OCI-M1 (cell line): Measurements from ENCODE around the gene RNF224.

Experiments used
- DNase-seq: peaks from one replicate; lab custom pipeline; 2025; lab: John Stamatoyannopoulos, UW

Gene RNF224

DNA sequence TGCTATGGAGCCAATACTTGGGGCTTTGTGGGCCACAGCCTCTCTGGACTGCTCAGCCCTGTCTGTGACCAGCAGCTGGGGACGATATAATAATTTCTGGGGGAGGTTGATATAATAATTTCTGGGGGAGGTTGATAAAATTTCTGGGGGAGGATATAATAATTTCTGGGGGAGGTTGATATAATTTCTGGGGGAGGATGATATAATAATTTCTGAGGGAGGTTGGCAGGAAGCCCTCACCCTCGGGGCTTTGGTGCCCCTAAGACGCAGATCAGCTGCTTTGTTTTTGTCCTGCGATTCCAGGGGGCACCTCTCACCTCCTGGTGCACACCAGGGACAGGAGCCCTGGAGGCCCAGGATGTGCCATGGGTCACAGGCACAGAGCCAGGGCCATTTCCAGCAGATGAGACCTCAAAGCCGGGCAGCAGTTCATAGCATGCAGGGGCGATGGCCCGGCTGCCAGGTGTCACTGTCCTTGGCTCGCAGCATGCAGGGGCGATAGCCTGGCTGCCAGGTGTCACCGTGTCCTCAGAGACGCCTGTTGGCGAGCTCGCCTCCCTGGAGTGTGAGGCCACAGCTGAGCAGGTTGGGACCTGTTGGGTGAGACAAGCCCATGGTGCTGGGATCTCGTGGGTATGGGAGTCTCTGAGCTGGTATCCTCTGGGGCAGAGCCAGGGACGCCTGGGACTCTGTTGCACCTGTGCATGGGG, 46.5 kb downstream of the RNF224 start:
- no peak for DNase-seq

DNA sequence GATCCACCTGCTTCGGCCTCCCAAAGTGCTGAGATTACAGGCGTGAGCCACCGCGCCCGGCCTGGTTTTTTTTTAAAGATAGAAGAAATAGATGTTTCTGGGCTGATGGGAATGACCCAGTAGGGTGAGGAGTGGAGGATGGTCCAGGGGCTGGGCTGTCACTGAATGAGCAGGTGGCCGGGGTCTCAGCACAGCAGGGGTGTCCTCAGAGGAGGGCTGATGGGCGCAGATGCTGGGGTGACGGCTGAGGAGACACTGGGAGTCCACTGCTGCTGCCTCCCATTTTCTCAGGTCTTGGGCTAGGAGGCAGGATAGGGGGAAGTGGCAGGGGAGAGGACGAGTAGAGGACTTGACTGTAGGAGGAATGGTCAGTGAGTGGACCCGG, 47.9 kb downstream of the RNF224 start:
- DNase-seq: no peak

DNA sequence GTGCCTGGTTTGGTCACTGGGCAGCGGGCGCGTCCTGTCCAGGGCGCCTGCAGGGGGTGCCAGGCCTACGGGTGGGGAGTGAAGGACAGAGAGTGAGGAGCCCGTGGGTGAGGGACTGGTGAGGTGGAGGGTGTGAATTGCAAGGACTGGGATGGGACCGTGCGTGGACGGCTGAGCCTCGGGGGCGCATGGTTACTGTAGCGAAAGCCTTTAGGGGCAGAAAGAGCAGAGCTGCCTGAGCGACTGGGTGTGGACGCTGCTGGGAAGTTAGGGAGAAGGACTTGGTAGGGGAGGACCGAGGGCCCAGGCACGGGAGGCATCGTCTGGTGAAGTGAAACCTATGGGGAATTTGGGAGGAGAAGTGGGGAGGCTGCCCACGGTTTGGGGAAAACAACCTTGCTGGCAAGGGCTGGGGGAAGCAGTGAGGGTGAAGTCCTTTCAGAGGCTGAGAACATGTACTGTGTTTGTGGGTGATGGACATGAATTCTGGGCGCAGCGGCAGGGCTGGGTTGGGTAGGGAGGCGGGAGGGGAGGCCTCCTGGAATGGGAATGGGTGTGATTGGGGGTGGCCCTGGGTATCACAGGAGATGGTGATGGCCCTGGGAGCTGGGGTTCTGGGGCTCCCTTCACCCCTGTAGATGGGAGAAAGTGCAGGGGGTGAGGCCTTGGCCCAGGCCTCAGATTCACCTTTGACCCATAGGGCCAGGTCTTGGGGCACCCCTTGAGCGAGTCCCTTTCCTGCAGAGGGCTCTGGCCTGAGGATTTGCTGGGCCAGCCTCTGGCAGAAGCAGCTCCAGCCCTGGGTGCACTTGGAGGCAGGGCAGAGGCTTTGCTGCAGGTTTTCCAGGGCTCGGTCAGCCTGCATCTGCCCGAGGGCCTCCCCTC, 48.5 kb downstream of the RNF224 start:
- no peak for DNase-seq

DNA sequence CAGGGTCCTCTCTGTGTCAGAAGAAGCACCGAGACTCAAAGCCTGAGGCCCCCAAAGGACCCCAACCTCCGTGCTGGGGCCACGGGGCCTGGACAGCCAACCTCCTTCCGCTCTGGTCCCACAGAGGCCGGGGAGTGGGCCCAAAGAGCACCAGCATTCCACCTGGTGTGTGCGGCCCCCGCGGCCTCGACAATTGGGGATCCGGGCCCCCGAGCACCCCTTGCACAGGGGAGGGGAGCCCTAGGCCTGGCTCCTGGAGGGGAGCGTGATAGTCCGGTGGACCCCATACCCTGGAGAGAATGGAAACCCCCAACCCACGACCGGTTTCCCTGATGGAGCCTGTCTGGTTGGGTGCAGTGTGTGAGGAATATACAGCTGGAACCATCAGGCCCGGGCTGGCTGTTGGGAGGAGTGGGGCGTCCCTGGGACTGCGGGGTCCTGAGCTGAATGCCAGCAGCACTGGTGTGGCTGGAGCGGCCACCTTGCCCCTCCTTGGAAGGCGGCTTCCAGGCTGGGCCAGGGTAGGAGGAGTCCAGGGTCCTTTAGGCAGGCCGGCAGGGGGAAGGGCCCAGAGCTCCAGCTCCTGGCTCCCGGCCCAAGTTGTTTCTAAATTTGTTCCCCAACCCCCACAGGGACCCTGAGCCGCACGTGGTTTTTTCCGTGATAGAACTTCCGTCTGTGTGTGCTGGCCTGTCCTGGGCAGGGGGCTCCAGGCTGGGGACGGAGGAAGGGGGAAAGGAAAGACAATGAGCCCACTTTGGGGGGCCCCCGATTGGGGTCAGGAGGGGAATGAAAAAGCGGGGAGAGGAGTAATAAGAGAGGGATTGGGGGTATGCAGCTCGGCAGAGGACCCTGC, 49.4 kb downstream of the RNF224 start:
- DNase-seq: peak; percentile 93

DNA sequence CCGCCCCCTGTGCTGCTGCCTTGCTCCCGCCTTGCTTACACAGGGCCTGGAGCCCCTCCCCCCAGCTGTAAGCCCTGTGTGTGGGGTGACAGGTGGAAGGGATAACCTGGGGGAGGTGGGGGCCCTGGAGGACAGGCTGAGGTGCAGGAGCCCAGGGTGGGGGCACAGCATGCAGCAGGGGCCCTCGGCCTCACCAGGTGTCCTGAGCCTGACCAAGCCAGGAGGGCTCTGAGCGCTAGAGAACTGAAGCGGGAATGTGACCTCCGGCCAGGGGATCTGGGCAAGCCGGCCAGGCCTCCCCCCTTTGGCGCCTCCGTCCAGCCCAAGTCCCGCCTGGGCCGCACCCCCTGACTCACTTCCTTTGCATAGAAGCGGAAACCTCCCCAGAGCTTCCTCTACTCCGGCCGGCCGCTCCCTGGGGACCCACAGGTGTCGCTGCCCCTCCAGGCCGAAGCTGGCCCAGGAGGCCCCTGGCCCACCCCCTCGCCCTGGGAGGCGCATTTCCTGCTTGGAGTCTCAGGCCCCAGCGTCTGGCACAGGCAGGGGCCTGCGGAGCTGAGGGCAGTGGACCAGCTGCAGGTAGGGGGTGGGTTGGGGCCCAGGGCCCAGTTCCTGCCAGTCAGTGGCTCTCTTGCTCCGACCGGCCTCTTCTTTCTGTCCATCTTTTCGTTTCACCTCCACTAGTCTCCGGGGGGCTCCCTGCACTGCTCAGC, 50.2 kb downstream of the RNF224 start, which contains the start of gene TOR4A:
Gene TOR4A, plus strand, starts transcription at position 398 of the 713 bp plus-strand sequence. CDS start 964 bp downstream, outside the sequence.
- DNase-seq: peak; percentile 92

DNA sequence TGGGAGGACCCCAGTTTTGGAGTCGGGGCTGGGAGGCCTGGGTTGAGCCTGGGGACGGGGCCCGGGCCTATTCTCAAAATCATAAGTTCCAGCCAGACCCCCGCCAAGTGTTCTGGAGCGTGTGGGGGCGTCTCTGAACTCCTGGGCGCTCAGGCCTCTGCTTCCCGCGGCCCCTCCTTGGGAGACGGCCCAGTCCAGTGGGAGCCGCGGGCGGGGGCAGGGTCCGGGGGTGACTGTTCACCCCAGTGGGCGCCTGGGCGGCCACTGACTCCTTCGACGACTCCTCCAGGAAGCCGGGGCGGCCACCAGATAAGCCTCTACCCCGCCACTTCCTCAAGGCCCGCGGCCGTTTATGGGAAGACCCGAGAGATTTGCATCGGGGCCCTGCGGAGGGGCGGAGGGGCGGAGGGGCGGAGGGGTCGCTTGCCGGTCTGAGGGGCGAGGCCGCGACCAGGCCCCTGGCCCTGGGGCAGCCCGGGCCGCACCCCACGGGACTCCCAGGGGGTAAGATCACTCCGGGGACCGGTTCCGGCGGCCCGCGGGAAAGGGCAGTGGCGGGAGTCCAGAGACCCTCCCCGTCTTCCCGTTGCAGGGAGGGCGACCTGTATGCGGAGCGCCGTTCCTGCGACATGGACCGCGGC, 50.9 kb downstream of the RNF224 start:
- DNase-seq: peak; percentile 65
